ENCODE data around the gene TCF3. TPM values are rescaled to one million over a fixed set of nuclear protein-coding genes. Genes with fewer than 3 reads are reported as not detected.

TCF3 gene
- polyA plus RNA-seq, 1 experiment = 51.7 TPM

DNA sequence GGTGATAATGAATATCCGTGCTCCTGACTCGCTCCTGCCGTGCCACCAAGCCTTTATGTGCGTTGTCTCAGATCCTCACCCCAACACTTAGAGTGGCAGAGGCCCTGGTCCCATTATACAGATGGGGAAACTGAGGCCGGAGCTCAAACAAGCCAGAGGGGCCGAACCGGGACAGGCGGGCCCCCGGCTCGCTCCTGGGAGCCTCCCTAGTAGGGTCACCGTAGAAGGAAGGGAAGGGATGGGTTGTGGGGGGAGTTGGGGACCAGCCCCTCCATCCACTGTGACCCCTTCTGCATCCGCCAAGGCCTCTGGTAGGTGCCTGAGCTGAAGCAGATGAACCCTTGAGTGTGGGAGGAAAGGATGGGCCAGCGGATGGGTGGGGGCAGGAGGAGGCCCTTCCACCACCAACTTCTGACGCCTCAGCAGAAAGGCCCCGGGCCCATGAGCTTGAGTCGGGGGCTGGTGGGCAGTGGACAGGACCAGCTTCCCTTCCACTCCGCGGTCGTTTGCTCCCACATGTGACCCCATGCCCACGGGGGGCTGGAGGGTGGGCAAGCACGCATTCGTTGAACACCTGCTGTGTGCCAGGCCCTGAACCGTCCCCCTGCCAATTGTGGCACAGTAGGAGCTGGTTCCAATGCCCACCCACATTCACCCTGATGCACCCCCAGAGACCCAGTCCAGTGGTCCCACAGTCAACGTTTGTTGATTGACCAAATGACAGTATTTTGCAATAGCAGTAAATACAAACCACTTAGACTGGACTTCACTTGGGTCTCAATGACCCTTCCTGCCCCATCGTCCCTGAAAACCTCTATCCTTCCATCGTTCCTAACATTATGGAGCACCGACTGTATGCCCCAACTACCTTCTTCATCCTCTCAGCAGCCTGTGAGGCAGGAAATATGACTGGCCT is 24.2 kb upstream of the TCF3 start:
- CTCF ChIA-PET = interaction anchor here (1.5 kb wide), 1 partner anchor 15 kb away, joined by 3 read pairs; no protein-coding TSS in a partner anchor
- TF ChIP-seq, protein P1, sequence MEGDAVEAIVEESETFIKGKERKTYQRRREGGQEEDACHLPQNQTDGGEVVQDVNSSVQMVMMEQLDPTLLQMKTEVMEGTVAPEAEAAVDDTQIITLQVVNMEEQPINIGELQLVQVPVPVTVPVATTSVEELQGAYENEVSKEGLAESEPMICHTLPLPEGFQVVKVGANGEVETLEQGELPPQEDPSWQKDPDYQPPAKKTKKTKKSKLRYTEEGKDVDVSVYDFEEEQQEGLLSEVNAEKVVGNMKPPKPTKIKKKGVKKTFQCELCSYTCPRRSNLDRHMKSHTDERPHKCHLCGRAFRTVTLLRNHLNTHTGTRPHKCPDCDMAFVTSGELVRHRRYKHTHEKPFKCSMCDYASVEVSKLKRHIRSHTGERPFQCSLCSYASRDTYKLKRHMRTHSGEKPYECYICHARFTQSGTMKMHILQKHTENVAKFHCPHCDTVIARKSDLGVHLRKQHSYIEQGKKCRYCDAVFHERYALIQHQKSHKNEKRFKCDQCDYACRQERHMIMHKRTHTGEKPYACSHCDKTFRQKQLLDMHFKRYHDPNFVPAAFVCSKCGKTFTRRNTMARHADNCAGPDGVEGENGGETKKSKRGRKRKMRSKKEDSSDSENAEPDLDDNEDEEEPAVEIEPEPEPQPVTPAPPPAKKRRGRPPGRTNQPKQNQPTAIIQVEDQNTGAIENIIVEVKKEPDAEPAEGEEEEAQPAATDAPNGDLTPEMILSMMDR (IDR thresholded peaks at IDR 0.05; ENCODE audit: low read depth, low read length) = no peak
- no peak overlapping the region for H3K27ac ChIP-seq (ENCODE audit: low read depth, low read length)
- POLR2A ChIA-PET = no interaction called here
- H3K4me3 ChIP-seq (ENCODE audit: low read depth, low read length) = no peak overlapping the region
- H3K9me3 ChIP-seq (ENCODE audit: control insufficient read depth, insufficient read depth, low read length) = no peaks in the 10 kb centered on the region; the same call in 1 of the 2 replicates
- H3K27me3 ChIP-seq (ENCODE audit: control insufficient read depth, insufficient read depth, low read length) = peaks cover 60% of the 10 kb centered on the region
- no peak for DNase-seq (ENCODE audit: low read depth, low spot score)

DNA sequence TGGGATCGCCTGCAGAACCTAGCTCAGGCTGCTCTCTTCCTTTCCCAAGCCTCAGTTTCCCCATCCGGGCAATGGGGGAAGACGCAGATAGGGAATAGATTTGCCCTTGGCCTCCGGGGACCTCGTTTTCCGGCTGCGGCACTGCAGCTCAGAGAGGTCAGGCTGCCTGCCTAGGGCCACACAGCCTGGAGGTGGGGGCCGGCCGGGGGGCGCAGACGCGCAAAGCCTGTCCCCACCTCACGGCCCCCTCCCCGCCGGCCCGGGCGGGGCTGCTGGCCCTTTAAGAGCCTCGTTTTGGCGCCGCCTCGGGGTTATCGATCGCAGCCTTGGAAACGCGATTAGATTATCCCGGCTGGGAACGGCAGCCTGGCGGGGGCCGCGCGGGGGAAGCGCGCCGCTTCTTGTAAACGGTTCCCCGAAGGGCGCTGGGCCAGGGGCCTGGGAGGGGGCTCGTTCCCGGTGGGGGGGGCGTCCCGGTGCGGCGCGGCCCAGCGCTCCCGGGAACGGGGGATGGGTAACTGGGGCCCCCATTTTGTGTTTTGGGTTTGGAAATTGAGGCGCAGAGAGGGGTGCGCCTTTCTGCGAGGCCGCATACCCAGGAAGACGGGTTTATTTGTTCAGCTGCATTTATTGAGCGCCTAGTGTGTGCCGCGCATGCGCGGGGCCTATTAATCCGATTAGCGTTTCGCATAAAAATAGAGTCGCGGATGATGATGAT is 23.4 kb upstream of the TCF3 start:
- Histone ChIP-seq H3K27ac (ENCODE audit: low read depth, low read length) (no peak overlapping the region), H3K27me3 (ENCODE audit: control insufficient read depth, insufficient read depth, low read length) (peaks cover 59% of the 10 kb centered on the region), H3K9me3 (ENCODE audit: control insufficient read depth, insufficient read depth, low read length) (no peaks in the 10 kb centered on the region; the same call in 1 of the 2 replicates), H3K4me3 (ENCODE audit: low read depth, low read length) (no peak overlapping the region)
- POLR2A ChIA-PET = no interaction called here
- TF ChIP-seq, protein P1 (IDR thresholded peaks at IDR 0.05; ENCODE audit: low read depth, low read length) = no peak
- DNase-seq (ENCODE audit: low read depth, low spot score) = no peak
- CTCF ChIA-PET = interaction anchor here (1.5 kb wide), 1 partner anchor 14 kb away, joined by 3 read pairs; no protein-coding TSS in a partner anchor

DNA sequence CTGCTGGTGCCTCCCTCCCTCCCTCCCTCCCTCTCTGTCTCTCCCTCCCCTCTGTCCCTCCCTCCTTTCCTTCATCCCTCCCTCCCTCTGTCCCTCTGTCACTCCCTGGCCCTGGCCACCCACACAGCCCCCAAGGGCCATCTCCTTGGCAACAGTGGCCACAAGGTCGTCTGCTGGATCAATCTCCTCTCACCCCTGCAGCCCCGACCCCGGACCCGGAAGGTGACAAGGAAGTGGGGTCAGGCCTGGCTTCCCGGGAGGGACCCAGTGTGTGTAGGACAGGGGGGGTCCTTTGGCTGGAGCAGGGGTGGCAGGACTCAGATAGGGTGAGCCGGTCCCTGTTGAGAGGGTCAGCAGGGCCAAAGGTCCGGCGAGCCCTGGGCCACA is 21.9 kb upstream of the TCF3 start:
- H3K27ac ChIP-seq (ENCODE audit: low read depth, low read length) = no peak overlapping the region
- TF ChIP-seq, protein P1 (IDR thresholded peaks at IDR 0.05; ENCODE audit: low read depth, low read length) = no peak
- no peak overlapping the region for H3K4me3 ChIP-seq (ENCODE audit: low read depth, low read length)
- H3K9me3 ChIP-seq (ENCODE audit: control insufficient read depth, insufficient read depth, low read length) = no peaks in the 10 kb centered on the region; the same call in 1 of the 2 replicates
- CTCF ChIA-PET = interaction anchor here (2.8 kb wide), 1 partner anchor 92 kb away, joined by 19 read pairs; no protein-coding TSS in a partner anchor
- DNase-seq (ENCODE audit: low read depth, low spot score) = no peak
- peaks cover 59% of the 10 kb centered on the region for H3K27me3 ChIP-seq (ENCODE audit: control insufficient read depth, insufficient read depth, low read length)
- POLR2A ChIA-PET = no interaction called here

DNA sequence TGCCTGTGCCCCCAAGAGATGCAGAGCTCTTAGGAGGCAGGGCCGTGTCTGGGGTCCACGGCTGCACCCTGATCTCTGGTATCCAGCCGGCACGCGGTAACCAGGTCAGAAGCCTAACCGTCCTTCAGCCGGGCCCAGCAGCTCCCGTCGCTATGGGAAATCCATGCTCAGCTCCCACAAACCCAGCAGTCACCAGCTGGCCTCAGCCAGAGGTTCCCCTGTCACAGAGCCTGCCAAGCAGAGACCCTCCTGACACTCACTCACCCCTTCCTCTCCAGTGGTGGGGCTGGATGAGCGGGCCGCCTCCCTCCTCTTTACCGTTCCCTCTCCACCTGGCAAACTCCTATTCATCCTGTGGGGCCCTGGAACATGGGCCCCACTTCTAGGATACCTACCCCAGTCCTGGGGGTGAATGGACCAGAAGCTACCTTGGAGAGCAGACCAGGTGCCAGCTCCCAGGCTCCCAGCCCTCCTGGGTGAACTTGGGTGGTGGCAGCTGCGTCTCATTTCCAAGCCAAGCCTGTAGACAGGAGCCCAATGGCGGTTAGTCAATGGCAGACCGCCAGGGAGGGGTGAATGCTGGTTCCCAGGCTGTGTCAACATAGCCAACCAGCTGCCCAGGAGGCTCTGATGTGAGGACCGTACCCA is 21.4 kb upstream of the TCF3 start:
- no peaks in the 10 kb centered on the region; the same call in 1 of the 2 replicates for H3K9me3 ChIP-seq (ENCODE audit: control insufficient read depth, insufficient read depth, low read length)
- peaks cover 59% of the 10 kb centered on the region for H3K27me3 ChIP-seq (ENCODE audit: control insufficient read depth, insufficient read depth, low read length)
- CTCF ChIA-PET = interaction anchor here (2.1 to 2.8 kb wide), 3 partner anchors 9 to 153 kb away, joined by 14 to 19 read pairs (median 16); no protein-coding TSS in a partner anchor
- POLR2A ChIA-PET = interaction anchor here (0.6 kb wide), 1 partner anchor 8 kb away, joined by 3 read pairs; no protein-coding TSS in a partner anchor
- TF ChIP-seq, protein P1 (IDR thresholded peaks at IDR 0.05; ENCODE audit: low read depth, low read length) = no peak
- DNase-seq (ENCODE audit: low read depth, low spot score) = no peak
- H3K27ac ChIP-seq (ENCODE audit: low read depth, low read length) = no peak overlapping the region
- no peak overlapping the region for H3K4me3 ChIP-seq (ENCODE audit: low read depth, low read length)

Data from AG04450 (cell line).